GM19328 (cell line): ENCODE measurements around the gene ZNF585A.

Source experiments
- ATAC-seq: cut with Tn5 transposase; IDR thresholded peaks from one replicate; pipeline ENCODE4 v1.9.1; 2021; ENCODE audit warnings: mild to moderate bottlenecking, moderate library complexity; ENCODE audit not compliant: unreplicated experiment

Gene ZNF585A

DNA sequence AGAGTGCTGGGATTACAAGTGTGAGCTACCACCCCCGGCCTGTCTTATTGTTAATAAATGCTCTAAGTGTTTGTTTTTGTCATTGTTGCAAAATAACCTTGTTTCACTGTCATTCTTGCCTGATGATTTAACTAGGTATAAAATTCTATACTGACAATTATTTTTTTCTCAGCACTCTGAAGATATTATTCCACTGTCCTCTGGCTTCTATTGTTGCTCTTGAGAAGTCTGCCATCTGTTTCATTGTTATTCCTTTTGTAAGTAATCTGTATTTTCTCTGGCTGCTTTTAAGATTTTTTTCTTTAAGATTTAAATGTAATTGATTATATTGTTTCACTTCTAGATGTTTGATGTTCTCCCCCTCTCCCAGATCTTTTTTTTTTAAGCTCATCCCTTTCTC is 76.6 kb downstream of the ZNF585A start:
- ATAC-seq, result no peak
